ENCODE results near the gene SNRPA.

The SNRPA gene

GRCh38 chr19:40747536-40747935 lies 3.5 kb upstream of the SNRPA start:
- no peak overlapping the region for H3K4me3 ChIP-seq (ENCODE audit: low read depth, low read length)
- TF ChIP-seq CTCF (IDR thresholded peaks at IDR 0.05; ENCODE audit: low read depth, low read length, missing control alignments): no peak
- no peak for DNase-seq (ENCODE audit: low read depth)

- TF ChIP-seq CTCF (IDR thresholded peaks at IDR 0.05; ENCODE audit: low read depth, low read length, missing control alignments): no peak
- peak within 1 kb of the TSS; percentile 77 for H3K4me3 ChIP-seq (ENCODE audit: low read depth, low read length)
- DNase-seq (ENCODE audit: low read depth): peak; percentile 99
Measured at GRCh38 chr19:40750058-40750873, 737 bp upstream of the SNRPA start, which contains the start of gene ACTMAP. Gene ACTMAP (minus strand): TSS chr19:40750477. CDS start chr19:40749803, 674 bp downstream.

- no peak for TF ChIP-seq CTCF (IDR thresholded peaks at IDR 0.05; ENCODE audit: low read depth, low read length, missing control alignments)
- H3K4me3 ChIP-seq (ENCODE audit: low read depth, low read length): peak overlapping the region; percentile 77
- no peak for DNase-seq (ENCODE audit: low read depth)
Measured at GRCh38 chr19:40752257-40752781, 1.3 kb downstream of the SNRPA start.

- no peak for TF ChIP-seq CTCF (IDR thresholded peaks at IDR 0.05; ENCODE audit: low read depth, low read length, missing control alignments)
- peak overlapping the region; percentile 55 for H3K4me3 ChIP-seq (ENCODE audit: low read depth, low read length)
- no peak for DNase-seq (ENCODE audit: low read depth)
Measured at GRCh38 chr19:40754611-40755247, 3.7 kb downstream of the SNRPA start.

- no peak for DNase-seq (ENCODE audit: low read depth)
- peak overlapping the region; percentile 55 for H3K4me3 ChIP-seq (ENCODE audit: low read depth, low read length)
Measured at GRCh38 chr19:40755248-40755624, 4.2 kb downstream of the SNRPA start.

GRCh38 chr19:40755791-40756190 lies 4.8 kb downstream of the SNRPA start:
- H3K4me3 ChIP-seq (ENCODE audit: low read depth, low read length): peak overlapping the region; percentile 55
- no peak for TF ChIP-seq CTCF (IDR thresholded peaks at IDR 0.05; ENCODE audit: low read depth, low read length, missing control alignments)
- DNase-seq (ENCODE audit: low read depth): no peak

More at GRCh38 chr19:40755248-40755624, 4.2 kb downstream of the SNRPA start:
- no peak for TF ChIP-seq CTCF (IDR thresholded peaks at IDR 0.05; ENCODE audit: low read depth, low read length, missing control alignments)

Data from GM12864 (cell line).